Nephron progenitor cell (in vitro differentiated cells): ENCODE results near the gene SCT.
"Not testable (repeated sequence)": the region's sequence is repeated elsewhere in the genome, so short reads cannot be mapped to it uniquely, and the experiment has no call there.

Source experiments
- DNase-seq: peaks from one replicate; pipeline ENCODE4 v3.0.0; 2021
- H3K27ac Mint-ChIP-seq: 2 replicates; pipeline ENCODE4 v1.8.0; 2021; ENCODE audit warnings: mild to moderate bottlenecking, moderate library complexity, mixed read lengths
- H3K27me3 Mint-ChIP-seq: 2 replicates; pipeline ENCODE4 v1.8.0; 2021; ENCODE audit warnings: mild to moderate bottlenecking, low read depth, mixed read lengths; ENCODE audit not compliant: poor library complexity
- H3K36me3 Mint-ChIP-seq: 2 replicates; pipeline ENCODE4 v1.8.0; 2021; ENCODE audit warnings: low read depth, mixed read lengths
- H3K4me1 Mint-ChIP-seq: 2 replicates; pipeline ENCODE4 v1.8.0; 2021; ENCODE audit warnings: mixed read lengths
- H3K4me3 Mint-ChIP-seq: 2 replicates; pipeline ENCODE4 v1.8.0; 2021; ENCODE audit warnings: mild to moderate bottlenecking, moderate library complexity, mixed read lengths
- H3K9me3 Mint-ChIP-seq: 2 replicates; pipeline ENCODE4 v1.8.0; 2021; ENCODE audit warnings: mild to moderate bottlenecking, moderate library complexity, mixed read lengths
- TF ChIP-seq, protein P1 (sequence below): fragments of 200-600 bp; sonication (generic); IDR thresholded peaks from 2 replicates; pipeline ENCODE4 v1.5.0; 2021; ENCODE audit warnings: antibody characterized with exemption

SCT gene

DNA sequence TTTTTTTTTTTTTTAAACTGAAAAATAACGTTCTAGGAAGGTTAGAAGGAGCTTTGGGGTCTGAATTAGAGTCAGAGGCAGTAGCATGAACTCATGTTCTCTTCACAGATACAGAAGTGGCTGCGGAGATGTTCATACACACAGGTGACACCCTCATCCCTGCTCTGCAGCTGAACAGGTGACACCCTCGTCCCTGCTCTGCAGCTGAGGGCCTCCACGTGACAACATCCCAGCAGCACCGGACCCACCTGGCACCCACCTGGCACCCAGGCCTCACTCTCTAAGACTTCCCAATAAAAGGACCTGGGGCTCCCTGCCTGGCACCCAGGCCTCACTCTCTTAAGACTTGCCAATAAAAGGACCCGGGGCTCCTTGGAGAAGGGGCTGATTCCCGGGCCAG lies 29.9 kb upstream of the SCT start:
- H3K27ac Mint-ChIP-seq = no peak overlapping the region
- no peak overlapping the region for H3K4me3 Mint-ChIP-seq
- DNase-seq = no peak
- H3K4me1 Mint-ChIP-seq = no peaks in the 10 kb centered on the region
- TF ChIP-seq, protein P1, sequence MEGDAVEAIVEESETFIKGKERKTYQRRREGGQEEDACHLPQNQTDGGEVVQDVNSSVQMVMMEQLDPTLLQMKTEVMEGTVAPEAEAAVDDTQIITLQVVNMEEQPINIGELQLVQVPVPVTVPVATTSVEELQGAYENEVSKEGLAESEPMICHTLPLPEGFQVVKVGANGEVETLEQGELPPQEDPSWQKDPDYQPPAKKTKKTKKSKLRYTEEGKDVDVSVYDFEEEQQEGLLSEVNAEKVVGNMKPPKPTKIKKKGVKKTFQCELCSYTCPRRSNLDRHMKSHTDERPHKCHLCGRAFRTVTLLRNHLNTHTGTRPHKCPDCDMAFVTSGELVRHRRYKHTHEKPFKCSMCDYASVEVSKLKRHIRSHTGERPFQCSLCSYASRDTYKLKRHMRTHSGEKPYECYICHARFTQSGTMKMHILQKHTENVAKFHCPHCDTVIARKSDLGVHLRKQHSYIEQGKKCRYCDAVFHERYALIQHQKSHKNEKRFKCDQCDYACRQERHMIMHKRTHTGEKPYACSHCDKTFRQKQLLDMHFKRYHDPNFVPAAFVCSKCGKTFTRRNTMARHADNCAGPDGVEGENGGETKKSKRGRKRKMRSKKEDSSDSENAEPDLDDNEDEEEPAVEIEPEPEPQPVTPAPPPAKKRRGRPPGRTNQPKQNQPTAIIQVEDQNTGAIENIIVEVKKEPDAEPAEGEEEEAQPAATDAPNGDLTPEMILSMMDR = no peak
- H3K9me3 Mint-ChIP-seq = no peaks in the 10 kb centered on the region
- peaks cover 2% of the 10 kb centered on the region for H3K27me3 Mint-ChIP-seq
- H3K36me3 Mint-ChIP-seq = peaks cover 16% of the 10 kb centered on the region

GRCh38 chr11:656426-656825 lies 29.4 kb upstream of the SCT start:
- TF ChIP-seq, protein P1 = no peak
- peaks cover 21% of the 10 kb centered on the region for H3K36me3 Mint-ChIP-seq
- no peak overlapping the region for H3K4me3 Mint-ChIP-seq
- H3K27ac Mint-ChIP-seq = no peak overlapping the region
- no peaks in the 10 kb centered on the region for H3K4me1 Mint-ChIP-seq
- no peak for DNase-seq
- peaks cover 2% of the 10 kb centered on the region for H3K27me3 Mint-ChIP-seq
- no peaks in the 10 kb centered on the region for H3K9me3 Mint-ChIP-seq

- Mint-ChIP-seq H3K4me1 (no peaks in the 10 kb centered on the region), H3K27ac (peak overlapping the region; percentile 86), H3K4me3 (no peak overlapping the region), H3K36me3 (peaks cover 31% of the 10 kb centered on the region), H3K27me3 (peaks cover 2% of the 10 kb centered on the region), H3K9me3 (no peaks in the 10 kb centered on the region)
- no peak for DNase-seq
- TF ChIP-seq, protein P1 = no peak
Measured at GRCh38 chr11:655036-655726, 28.2 kb upstream of the SCT start.

DNA sequence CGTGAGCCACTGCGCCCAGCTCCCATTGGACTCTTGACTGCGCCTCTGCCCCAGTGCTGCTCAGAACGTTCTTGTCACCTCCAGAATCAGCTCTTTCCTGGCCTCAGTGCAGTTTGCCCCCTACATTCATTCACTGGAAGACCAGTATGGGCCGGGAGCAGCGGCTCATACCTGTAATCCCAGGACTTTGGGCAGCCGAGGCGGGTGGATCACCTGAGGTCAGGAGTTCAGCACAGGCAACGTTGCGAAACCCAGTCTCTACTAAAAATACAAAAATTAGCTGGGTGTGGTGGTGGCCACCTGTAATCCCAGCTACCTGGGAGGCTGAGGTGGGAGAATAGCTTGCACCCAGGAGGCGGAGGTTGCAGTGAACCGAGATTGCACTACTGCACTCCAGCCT lies 27.5 kb upstream of the SCT start:
- H3K4me1 Mint-ChIP-seq, H3K9me3 Mint-ChIP-seq, H3K4me3 Mint-ChIP-seq, H3K27me3 Mint-ChIP-seq, DNase-seq, H3K27ac Mint-ChIP-seq: not testable (repeated sequence)
- peaks cover 38% of the 10 kb centered on the region for H3K36me3 Mint-ChIP-seq

GRCh38 chr11:653837-654236 lies 26.9 kb upstream of the SCT start:
- Mint-ChIP-seq H3K9me3 (no peaks in the 10 kb centered on the region), H3K4me1 (no peaks in the 10 kb centered on the region), H3K27me3 (no peaks in the 10 kb centered on the region), H3K36me3 (peaks cover 41% of the 10 kb centered on the region), H3K27ac (no peak overlapping the region), H3K4me3 (no peak overlapping the region)
- TF ChIP-seq, protein P1 = no peak
- DNase-seq = no peak

DNA sequence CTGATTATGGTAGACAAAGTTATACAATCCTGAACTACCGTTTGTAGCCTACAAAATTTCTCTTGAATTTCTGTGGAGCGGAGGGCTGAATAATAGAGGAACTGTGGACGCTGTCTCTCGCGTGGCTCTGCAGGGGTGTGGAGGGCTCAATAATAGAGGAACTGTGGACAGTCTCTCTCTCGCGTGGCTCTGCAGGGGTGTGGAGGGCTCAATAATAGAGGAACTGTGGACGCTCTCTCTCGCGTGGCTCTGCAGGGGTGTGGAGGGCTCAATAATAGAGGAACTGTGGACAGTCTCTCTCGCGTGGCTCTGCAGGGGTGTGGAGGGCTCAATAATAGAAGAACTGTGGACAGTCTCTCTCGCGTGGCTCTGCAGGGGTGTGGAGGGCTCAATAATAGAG lies 26.2 kb upstream of the SCT start:
- H3K27ac Mint-ChIP-seq, H3K4me3 Mint-ChIP-seq, H3K27me3 Mint-ChIP-seq, H3K9me3 Mint-ChIP-seq, DNase-seq, H3K4me1 Mint-ChIP-seq: not testable (repeated sequence)
- H3K36me3 Mint-ChIP-seq = peaks cover 47% of the 10 kb centered on the region

GRCh38 chr11:650482-650881 lies 23.5 kb upstream of the SCT start:
- Mint-ChIP-seq H3K9me3 (no peaks in the 10 kb centered on the region), H3K36me3 (peaks cover 52% of the 10 kb centered on the region), H3K4me3 (no peak overlapping the region), H3K27ac (no peak overlapping the region), H3K27me3 (no peaks in the 10 kb centered on the region), H3K4me1 (no peaks in the 10 kb centered on the region)
- DNase-seq = no peak
- TF ChIP-seq, protein P1 = no peak

GRCh38 chr11:647672-648158 lies 20.7 kb upstream of the SCT start:
- not testable (repeated sequence) for H3K27ac Mint-ChIP-seq, H3K4me1 Mint-ChIP-seq, DNase-seq, H3K4me3 Mint-ChIP-seq, H3K9me3 Mint-ChIP-seq, H3K27me3 Mint-ChIP-seq
- peaks cover 44% of the 10 kb centered on the region for H3K36me3 Mint-ChIP-seq
